ENCODE data around the gene JAKMIP3.

- TF ChIP-seq SIN3A (IDR thresholded peaks at IDR 0.05; ENCODE audit: borderline replicate concordance, insufficient read depth, low read length), result no peak
- TF ChIP-seq POLR2AphosphoS5 (IDR thresholded peaks at IDR 0.05; ENCODE audit: low read depth, low read length), result no peak
- TF ChIP-seq FOXP2 (optimal IDR thresholded peaks at IDR 0.05; ENCODE audit: borderline replicate concordance, extremely low read depth, extremely low read length, insufficient read depth), result no peak
- TF ChIP-seq REST (IDR thresholded peaks at IDR 0.05; ENCODE audit: insufficient read depth in 1 of 2, low read depth in 2 of 2, low read length in 2 of 2), result no peak
- TF ChIP-seq TAF1 (IDR thresholded peaks at IDR 0.05; ENCODE audit: borderline replicate concordance, insufficient read depth, low read length), result no peak
Observed at GRCh38 chr10:132050191-132050590, 15.6 kb upstream of the JAKMIP3 start.
